Caki2 (cell line): ENCODE data around the gene VGLL1. TPM values are rescaled to one million over a fixed set of nuclear protein-coding genes. Genes with fewer than 3 reads are reported as not detected.

Source experiments
- total RNA-seq: library from RNA; depleted of rRNA; stranded (reverse); fragments of >200 nt; shearing (Covaris generic); gene quantifications from 2 replicates; pipeline ENCODE4 v1.2.3, GENCODE V29; 2014; ENCODE audit warnings: low replicate concordance; rRNA removed

Gene VGLL1
- total RNA-seq, 1 experiment from 2014 or later: not detected

Other genes with a start within 250 kb of the VGLL1 start
- gene ADGRG4, start 231.3 kb upstream of the VGLL1 start, total RNA-seq: not detected in 2 replicates
- not detected in 2 replicates for gene BRS3, start 44.3 kb upstream of the VGLL1 start, total RNA-seq
- 20.2 and 23.5 TPM in 2 replicates for gene HTATSF1, start 34.6 kb upstream of the VGLL1 start, total RNA-seq
- not detected in 2 replicates for gene CD40LG, start 115.9 kb downstream of the VGLL1 start, total RNA-seq
- 16.0 and 17.8 TPM in 2 replicates for gene ARHGEF6, start 248.7 kb downstream of the VGLL1 start, total RNA-seq